Stimulated activated CD4-positive, alpha-beta T cell treated with anti-CD3 and anti-CD28 coated beads, TNF-alpha, amount 100 ng/mL, for 4 hours (primary cell): ENCODE measurements around the gene MAN1C1.

Source experiments
- DNase-seq, 3 experiments: peaks; one replicate each; pipeline ENCODE4 v3.0.0-alpha.2; 2020; ENCODE audit warnings: low read depth in 3 of 3

The MAN1C1 gene

DNA sequence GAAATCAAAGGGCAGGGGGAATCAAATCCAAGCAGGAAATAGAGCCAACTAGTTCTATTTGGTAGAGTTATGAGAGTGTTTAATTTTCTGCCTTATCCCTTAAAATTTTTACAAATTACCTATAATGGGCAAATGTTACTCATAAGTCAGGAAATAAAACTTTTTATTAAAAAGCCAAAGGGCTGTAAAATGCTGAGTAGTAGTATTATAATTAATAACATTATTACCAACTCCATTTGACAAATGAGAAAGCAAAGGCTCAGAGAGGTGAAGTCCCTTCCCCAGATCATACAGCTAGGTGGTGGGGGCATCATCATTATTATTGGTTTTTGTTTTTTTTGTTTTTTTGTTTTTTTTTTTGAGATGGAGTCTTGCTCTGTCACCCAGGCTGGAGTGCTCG, 186.8 kb downstream of the MAN1C1 start:
- no peak for DNase-seq

DNA sequence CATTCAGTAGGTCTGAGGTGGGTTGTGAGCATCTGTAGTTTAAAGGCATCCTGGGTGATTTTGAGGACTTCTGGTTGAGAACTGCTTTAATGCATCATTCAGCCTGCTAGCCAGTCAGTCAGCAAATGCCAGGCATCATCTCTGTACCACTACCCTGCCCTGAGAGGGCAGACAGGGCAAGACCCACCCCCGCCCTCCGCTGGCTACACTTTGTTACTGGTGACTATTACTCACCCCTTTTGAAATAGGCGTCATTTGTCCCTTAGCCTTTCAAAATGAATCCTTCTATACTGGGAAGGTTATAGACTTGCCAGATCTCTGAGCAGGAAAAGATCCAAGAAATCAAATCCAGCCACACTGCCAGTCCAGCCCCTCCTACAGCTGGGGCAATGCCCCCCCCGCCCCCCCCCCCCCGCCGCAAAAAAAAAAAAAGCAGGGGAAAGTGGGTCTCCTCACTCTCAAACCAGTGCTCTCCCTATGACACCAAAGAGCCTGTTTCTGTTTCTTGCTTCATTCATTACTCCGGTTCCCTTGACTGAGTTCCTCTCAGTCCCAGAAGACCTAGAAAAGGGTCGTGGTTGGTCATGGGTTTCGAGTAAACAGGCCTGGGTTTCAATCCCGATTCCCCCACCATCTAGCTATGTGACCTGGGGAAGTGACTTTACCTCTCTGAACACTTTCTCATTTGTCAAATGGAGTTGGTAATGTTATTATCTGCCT, 187.8 kb downstream of the MAN1C1 start:
- no peak for DNase-seq

GRCh38 chr1:25804964-25805862, 188.6 kb downstream of the MAN1C1 start:
- no peak for DNase-seq

- DNase-seq, result no peak
These were observed 189.3 kb downstream of the MAN1C1 start for GRCh38 chr1:25805863-25806225.

- DNase-seq, result no peak
These were observed 189.8 kb downstream of the MAN1C1 start for GRCh38 chr1:25806418-25806817.

GRCh38 chr1:25807480-25808390, 191.1 kb downstream of the MAN1C1 start:
- DNase-seq, result no peak

DNA sequence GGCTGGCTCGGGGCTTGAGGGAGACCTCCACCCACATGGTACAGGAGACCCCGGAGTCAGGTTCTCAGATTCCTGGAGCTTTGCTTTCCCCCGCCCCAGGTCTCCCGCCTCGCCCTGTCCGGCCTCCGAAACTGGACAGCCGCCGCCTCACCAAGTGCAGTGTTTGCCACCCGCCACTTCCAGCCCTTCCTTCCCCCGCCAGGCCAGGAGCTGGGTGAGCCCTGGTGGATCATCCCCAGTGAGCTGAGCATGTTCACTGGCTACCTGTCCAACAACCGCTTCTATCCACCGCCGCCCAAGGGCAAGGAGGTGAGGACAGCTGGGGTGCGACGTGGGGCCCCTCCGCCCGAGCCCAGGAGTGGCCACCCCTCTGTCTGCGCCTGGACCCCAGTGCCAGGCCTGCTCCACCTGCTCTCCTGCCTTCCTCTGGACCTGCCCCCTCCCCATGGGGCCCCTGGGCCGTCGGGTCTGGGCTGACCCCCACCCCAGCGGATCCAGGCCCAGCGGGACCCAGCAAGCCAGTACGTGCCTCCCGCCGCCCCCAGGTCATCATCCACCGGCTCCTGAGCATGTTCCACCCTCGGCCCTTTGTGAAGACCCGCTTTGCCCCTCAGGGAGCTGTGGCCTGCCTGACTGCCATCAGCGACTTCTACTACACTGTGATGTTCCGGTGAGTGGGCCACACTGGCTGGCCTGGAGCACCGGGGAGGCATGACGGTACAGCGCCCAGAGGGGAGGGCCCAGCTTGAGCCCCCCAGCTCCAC, 192.1 kb downstream of the MAN1C1 start:
- DNase-seq, result no peak

- no peak for DNase-seq
These were observed 192.8 kb downstream of the MAN1C1 start for GRCh38 chr1:25809283-25809926.

DNA sequence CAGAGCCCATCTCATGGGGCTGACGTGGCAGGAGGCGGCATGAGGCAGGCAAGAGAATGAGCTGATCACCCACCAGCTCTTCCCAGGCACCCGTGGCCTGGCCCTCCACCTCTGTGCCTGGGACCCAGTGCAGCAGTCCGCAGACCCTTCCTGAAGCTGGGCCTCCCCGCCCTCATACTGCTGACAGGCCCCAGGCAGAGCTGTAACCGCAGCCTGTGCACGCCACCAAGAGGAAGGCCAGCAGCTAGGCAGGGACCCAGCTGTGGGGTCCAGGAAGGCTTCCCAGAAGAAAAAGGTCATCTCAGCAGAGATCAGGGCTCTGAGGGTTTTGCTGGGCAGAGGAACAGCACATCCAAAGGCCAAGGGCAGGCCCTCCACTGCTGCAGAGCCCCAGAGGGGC, 193.3 kb downstream of the MAN1C1 start:
- DNase-seq, result no peak

- DNase-seq, result peak; percentile 65 to 74 (median 65)
These were observed 194.0 kb downstream of the MAN1C1 start for GRCh38 chr1:25810341-25811299.

DNA sequence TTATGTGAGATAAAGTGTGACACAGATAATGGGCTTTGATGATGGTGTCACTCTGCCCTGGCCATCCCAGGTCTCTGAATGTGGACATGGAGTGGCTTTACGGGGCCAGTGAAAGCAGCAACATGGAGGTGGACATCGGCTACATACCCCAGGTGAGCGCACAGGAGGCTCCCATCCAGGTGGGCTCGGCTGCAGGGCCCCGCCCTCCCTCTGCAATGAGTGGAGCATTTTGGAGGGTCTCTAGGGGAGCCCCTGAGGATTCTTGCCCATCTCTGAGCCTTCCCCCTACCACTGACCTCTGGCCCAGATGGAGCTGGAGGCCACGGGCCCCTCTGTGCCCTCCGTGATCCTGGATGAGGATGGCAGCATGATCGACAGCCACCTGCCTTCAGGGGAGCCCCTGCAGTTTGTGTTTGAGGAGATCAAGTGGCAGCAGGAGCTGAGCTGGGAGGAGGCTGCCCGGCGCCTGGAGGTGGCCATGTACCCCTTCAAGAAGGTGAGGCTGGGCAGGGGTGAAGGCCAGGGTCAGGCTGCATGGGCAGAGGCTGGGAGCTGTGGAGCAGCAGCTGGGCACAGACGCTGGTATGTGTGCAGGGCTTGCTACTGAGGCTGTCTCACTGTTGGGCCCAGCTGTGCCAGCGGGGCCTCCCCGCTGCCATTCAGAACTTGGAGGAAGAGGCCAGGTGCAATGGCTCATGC, 194.9 kb downstream of the MAN1C1 start:
- DNase-seq, result no peak

GRCh38 chr1:25813071-25813733, 196.6 kb downstream of the MAN1C1 start:
- no peak for DNase-seq

DNA sequence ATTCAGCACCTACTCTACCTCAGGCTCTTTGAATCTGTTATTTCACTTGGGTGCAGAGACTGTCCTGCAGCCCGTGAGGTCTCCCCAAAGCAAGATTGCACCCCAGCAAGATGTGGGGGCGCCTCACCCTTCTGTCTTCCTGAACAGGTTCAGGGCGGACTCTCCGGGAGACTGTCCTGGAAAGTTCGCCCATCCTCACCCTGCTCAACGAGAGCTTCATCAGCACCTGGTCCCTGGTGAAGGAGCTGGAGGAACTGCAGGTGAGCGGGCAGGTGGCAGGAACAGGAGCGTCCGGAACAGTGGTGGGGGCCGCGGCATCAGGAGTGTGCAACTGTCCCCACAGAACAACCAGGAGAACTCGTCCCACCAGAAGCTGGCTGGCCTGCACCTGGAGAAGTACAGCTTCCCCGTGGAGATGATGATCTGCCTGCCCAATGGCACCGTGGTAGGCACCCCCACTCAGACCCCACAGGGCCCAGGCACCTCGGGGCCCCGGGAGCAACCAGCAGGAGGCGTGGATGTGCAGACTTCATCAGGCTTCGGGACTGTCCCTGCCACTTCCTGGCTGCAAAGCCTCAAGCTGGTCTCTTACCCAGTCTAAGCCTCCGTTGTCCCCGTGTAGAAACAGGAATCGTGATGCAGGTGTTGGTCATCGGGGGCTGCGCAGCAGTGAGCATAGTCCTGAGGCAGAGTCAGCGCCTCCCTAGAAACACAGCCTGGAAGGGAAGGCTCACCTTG, 197.3 kb downstream of the MAN1C1 start:
- no peak for DNase-seq

- DNase-seq, result no peak
These were observed 198.0 kb downstream of the MAN1C1 start for GRCh38 chr1:25814549-25815087.

DNA sequence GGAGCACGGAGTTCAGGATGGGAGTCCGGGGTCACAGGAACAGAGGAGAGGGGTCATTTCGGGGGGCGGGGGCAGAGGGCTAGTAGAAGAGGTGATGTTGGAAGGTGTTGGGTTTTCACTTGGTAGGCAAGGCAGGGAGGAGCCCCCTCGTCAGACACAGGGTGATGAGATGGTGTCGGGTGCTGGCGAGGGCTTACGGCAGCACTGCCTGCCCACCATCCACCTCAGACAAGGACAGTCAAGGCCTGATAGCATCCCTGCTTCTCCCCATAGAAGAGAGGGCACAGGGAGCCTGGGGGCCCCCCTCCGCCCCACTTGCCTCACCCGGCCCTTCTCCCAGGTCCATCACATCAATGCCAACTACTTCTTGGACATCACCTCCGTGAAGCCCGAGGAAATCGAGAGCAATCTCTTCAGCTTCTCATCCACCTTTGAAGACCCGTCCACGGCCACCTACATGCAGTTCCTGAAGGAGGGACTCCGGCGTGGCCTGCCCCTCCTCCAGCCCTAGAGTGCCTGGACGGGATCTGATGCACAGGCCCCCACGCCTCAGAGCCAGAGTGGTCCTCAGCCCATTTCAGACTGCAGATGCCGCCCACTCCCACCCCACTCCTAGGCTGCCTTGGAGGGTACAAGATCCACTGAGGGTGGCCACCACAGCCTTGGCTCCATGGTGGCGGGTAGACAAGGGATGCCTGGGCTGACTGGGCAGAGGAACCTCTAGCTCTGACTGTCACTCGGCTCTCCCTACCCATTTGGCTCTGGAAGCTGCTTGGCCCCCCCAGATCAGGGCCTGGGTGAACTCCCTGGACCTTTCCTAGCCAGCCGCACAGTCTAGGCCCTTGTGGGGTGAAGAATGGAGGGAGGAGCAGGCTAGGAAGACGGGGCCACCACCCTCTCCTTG, 198.9 kb downstream of the MAN1C1 start:
- no peak for DNase-seq

DNA sequence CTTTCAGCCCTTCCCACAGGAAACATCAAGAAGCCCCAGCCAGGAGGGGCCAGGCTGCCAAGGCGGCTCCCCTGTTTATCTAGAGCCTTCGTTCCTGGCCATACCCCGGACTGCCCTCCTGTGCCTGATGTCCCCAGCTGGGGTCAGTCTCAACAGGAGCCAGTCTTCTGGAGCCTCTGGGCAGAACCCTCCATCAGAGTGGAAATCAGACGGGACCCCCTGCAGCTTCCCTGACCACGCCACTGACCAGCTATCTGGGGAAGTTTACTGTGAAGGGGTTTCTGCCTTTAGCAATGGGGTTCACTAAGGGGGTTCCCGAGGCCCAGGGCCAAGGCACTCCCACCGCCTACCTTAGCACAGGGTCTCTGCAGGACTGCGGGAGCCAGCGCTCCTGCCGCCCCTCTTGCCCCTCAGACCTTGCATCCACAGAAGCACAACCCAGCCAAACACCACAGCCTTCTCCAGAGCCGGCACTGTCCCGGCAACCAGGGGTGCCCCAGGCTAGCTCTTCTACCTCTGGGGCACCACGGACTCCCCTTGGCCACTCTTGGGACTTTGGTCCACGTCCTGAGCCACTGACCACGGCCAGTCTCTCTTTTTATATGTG, 199.6 kb downstream of the MAN1C1 start:
- no peak for DNase-seq
